Activated naive CD8-positive, alpha-beta T cell treated with anti-CD3 and anti-CD28 coated beads, Interleukin-2, amount 10 ng/mL, durations not matched to agents 7 days and 5 days (primary cell): ENCODE data around the gene STK10. TPM values are rescaled to one million over a fixed set of nuclear protein-coding genes. Genes with fewer than 3 reads are reported as not detected.
A peak's percentile ranks its signal among the peaks of the same experiment; 100 is the strongest.

ENCODE experiments used
- ATAC-seq: fragments of 150-1000 bp; cut with Tn5 transposase; one replicate; pipeline ENCODE4 v1.10.0; 2021; ENCODE audit warnings: low read depth, moderate library complexity
- POLR2A ChIA-PET: fragments of 350-600 bp; sonication (Branson Sonifier 250); formaldehyde crosslinking; loops from one replicate; lab custom pipeline; 2021; ENCODE audit warnings: antibody characterized with exemption; lab: Charles Lee
- DNase-seq: peaks from one replicate; pipeline ENCODE4 v3.0.0; 2021
- H3K27ac Mint-ChIP-seq: one replicate; pipeline ENCODE4 v1.8.0; 2022; ENCODE audit warnings: mild to moderate bottlenecking, mixed read lengths
- H3K27me3 Mint-ChIP-seq: one replicate; pipeline ENCODE4 v1.8.0; 2022; ENCODE audit warnings: mild to moderate bottlenecking, moderate library complexity, mixed read lengths
- H3K36me3 Mint-ChIP-seq: one replicate; pipeline ENCODE4 v1.8.0; 2021; ENCODE audit warnings: mild to moderate bottlenecking, mixed read lengths
- H3K4me1 Mint-ChIP-seq: one replicate; pipeline ENCODE4 v1.8.0; 2021; ENCODE audit warnings: mixed read lengths
- H3K4me3 Mint-ChIP-seq: one replicate; pipeline ENCODE4 v1.8.0; 2022; ENCODE audit warnings: mild to moderate bottlenecking, moderate library complexity, mixed read lengths
- H3K9me3 Mint-ChIP-seq: one replicate; pipeline ENCODE4 v1.8.0; 2021; ENCODE audit warnings: mixed read lengths
- total RNA-seq, 2 experiments: library from RNA; stranded (reverse); gene quantifications; one replicate each; pipeline ENCODE4 v1.2.3, GENCODE V29; 2021

STK10 gene
- total RNA-seq, 2 experiments from 2014 or later, result 319 to 320 TPM

DNA sequence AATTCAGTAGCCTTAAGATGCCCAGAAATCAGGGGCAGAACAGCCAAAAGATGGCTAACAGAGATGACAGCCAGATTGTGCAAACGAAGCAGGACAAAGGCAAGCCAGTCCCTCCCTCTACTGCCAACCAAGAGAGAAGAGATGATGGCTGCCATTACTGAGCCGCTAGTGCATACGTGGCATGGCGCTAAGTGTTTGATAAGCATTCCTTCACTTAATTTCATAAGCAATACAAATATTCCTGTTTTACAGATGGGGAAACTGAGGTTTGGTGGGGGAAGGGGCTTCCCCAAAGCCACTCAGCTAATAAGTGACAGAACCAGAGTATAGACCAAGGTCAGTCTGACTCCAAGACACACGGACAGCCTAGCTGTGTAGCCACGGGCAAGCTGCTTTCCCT is 44.1 kb downstream of the STK10 start:
- H3K27me3 Mint-ChIP-seq, result no peaks in the 10 kb centered on the region
- peak overlapping the region; percentile 12 for H3K27ac Mint-ChIP-seq
- peaks cover 37% of the 10 kb centered on the region for H3K36me3 Mint-ChIP-seq
- DNase-seq (no peak), ATAC-seq (no peak)
- no peaks in the 10 kb centered on the region for H3K9me3 Mint-ChIP-seq
- H3K4me1 Mint-ChIP-seq, result peaks cover 39% of the 10 kb centered on the region
- no peak overlapping the region for H3K4me3 Mint-ChIP-seq
- POLR2A ChIA-PET, result interaction anchor here (0.9 kb wide), 1 partner anchor 22 kb away, joined by 4 read pairs; no protein-coding TSS in a partner anchor

DNA sequence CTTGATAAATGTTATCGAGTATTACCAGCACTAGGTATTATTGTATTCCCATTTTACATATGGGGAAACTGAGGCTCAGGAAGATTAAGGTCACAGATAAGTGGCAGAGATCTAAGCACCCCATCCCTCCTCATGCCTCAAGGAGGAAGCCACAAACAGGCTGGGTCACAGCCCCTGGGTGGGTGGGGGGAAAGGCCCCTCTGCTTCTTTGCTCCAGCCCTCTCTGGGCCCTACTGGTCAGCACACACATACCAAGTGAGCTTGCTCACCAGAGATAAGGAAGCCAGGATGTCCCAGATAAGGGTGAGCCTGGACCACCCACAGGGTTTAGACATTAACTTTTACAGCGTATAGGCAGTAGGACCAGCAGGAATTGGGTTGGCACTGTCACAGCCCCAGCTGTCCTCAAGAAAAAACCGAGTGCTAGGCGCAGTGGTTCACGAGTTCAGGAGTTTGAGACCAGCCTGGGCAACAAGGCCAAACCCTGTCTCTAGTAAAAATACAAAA is 45.3 kb downstream of the STK10 start:
- Mint-ChIP-seq H3K27me3 (no peaks in the 10 kb centered on the region), H3K36me3 (peaks cover 39% of the 10 kb centered on the region), H3K9me3 (no peaks in the 10 kb centered on the region), H3K27ac (no peak overlapping the region), H3K4me3 (no peak overlapping the region), H3K4me1 (peaks cover 39% of the 10 kb centered on the region)
- POLR2A ChIA-PET, result interaction anchor here (0.5 to 1.2 kb wide), 2 partner anchors 28 to 40 kb away, joined by 3 read pairs; no protein-coding TSS in a partner anchor
- ATAC-seq (no peak), DNase-seq (no peak)

- POLR2A ChIA-PET, result no interaction called here
- ATAC-seq (no peak), DNase-seq (no peak)
- no peaks in the 10 kb centered on the region for H3K27me3 Mint-ChIP-seq
- H3K4me1 Mint-ChIP-seq, result peaks cover 37% of the 10 kb centered on the region
- no peak overlapping the region for H3K27ac Mint-ChIP-seq
- no peaks in the 10 kb centered on the region for H3K9me3 Mint-ChIP-seq
- H3K4me3 Mint-ChIP-seq, result no peak overlapping the region
- peaks cover 40% of the 10 kb centered on the region for H3K36me3 Mint-ChIP-seq
Measured at GRCh38 chr5:172141949-172142319, 46.1 kb downstream of the STK10 start.

GRCh38 chr5:172140866-172141265 is 47.2 kb downstream of the STK10 start:
- no peaks in the 10 kb centered on the region for H3K27me3 Mint-ChIP-seq
- H3K9me3 Mint-ChIP-seq, result no peaks in the 10 kb centered on the region
- DNase-seq, result no peak
- H3K4me1 Mint-ChIP-seq, result peaks cover 35% of the 10 kb centered on the region
- peaks cover 39% of the 10 kb centered on the region for H3K36me3 Mint-ChIP-seq
- H3K27ac Mint-ChIP-seq, result no peak overlapping the region
- no peak overlapping the region for H3K4me3 Mint-ChIP-seq
- no peak for ATAC-seq
- POLR2A ChIA-PET, result no interaction called here

DNA sequence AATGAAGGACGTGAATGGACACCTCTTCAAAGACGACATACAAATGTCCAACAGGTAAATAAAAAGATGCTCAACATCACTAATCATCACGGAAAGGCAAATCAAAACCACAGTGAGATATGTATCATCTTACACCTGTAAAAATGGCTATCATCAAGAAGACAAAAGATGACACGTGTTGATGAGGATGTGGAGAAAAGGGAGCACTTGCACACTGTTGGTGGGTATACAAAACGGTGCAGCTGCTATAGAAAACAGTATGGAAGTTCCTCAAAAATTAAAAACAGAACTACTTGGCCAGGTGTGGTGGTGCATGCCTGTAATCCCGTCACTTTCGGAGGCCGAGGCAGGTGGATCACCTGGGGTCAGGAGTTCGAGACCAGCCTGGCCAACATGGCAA is 47.9 kb downstream of the STK10 start:
- ATAC-seq, result no peak
- DNase-seq, result no peak
- no peaks in the 10 kb centered on the region for H3K27me3 Mint-ChIP-seq
- H3K4me3 Mint-ChIP-seq, result no peak overlapping the region
- H3K4me1 Mint-ChIP-seq, result peaks cover 37% of the 10 kb centered on the region
- no peak overlapping the region for H3K27ac Mint-ChIP-seq
- POLR2A ChIA-PET, result no interaction called here
- H3K9me3 Mint-ChIP-seq, result no peaks in the 10 kb centered on the region
- H3K36me3 Mint-ChIP-seq, result peaks cover 45% of the 10 kb centered on the region

DNA sequence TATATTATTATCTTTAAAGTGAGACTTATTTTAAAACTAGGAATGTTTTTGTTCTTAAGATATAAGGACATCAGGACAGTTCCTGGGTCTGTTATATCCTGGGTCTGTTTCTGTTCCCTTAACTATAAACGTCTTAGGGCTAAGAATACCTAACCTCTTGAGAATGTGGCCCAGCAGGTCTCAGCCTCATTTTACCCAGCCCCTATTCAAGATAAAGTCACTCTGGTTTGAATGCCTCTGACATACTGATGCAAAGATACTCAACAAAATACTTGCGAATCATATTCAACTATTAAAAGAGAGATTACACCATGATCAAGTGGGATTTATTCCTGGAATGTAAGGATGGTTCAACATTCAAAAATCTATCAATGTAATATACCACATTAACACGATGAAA is 51.0 kb downstream of the STK10 start:
- Mint-ChIP-seq H3K27me3 (no peaks in the 10 kb centered on the region), H3K4me3 (no peak overlapping the region), H3K9me3 (no peaks in the 10 kb centered on the region), H3K27ac (no peak overlapping the region), H3K36me3 (peaks cover 60% of the 10 kb centered on the region), H3K4me1 (peaks cover 47% of the 10 kb centered on the region)
- no peak for DNase-seq
- POLR2A ChIA-PET, result interaction anchor here (1.5 kb wide), 1 partner anchor 36 kb away, joined by 3 read pairs; no protein-coding TSS in a partner anchor
- no peak for ATAC-seq

- H3K27ac Mint-ChIP-seq, result peak overlapping the region; percentile 93
- POLR2A ChIA-PET, result interaction anchor here (0.6 to 1.8 kb wide), 5 partner anchors 21 to 55 kb away, joined by 3 to 6 read pairs (median 4); partner anchors contain the start of gene STK10
- peak; percentile 76 for ATAC-seq
- H3K9me3 Mint-ChIP-seq, result no peaks in the 10 kb centered on the region
- DNase-seq, result no peak
- peaks cover 42% of the 10 kb centered on the region for H3K4me1 Mint-ChIP-seq
- peak overlapping the region; percentile 67 for H3K4me3 Mint-ChIP-seq
- H3K36me3 Mint-ChIP-seq, result peaks cover 55% of the 10 kb centered on the region
- H3K27me3 Mint-ChIP-seq, result no peaks in the 10 kb centered on the region
Measured at GRCh38 chr5:172133359-172134029, 54.5 kb downstream of the STK10 start.

GRCh38 chr5:172131690-172132089 is 56.3 kb downstream of the STK10 start:
- POLR2A ChIA-PET, result no interaction called here

GRCh38 chr5:172129256-172129910 is 58.6 kb downstream of the STK10 start:
- Mint-ChIP-seq H3K4me3 (no peak overlapping the region), H3K36me3 (peaks cover 62% of the 10 kb centered on the region), H3K27me3 (no peaks in the 10 kb centered on the region), H3K27ac (peak overlapping the region; percentile 42), H3K9me3 (no peaks in the 10 kb centered on the region), H3K4me1 (peaks cover 36% of the 10 kb centered on the region)
- ATAC-seq (no peak), DNase-seq (no peak)
- POLR2A ChIA-PET, result no interaction called here

More at GRCh38 chr5:172131690-172132089, 56.3 kb downstream of the STK10 start:
- H3K4me1 Mint-ChIP-seq, result peaks cover 42% of the 10 kb centered on the region
- DNase-seq (no peak), ATAC-seq (no peak)
- H3K36me3 Mint-ChIP-seq, result peaks cover 57% of the 10 kb centered on the region
- no peaks in the 10 kb centered on the region for H3K9me3 Mint-ChIP-seq
- no peak overlapping the region for H3K27ac Mint-ChIP-seq
- no peaks in the 10 kb centered on the region for H3K27me3 Mint-ChIP-seq
- H3K4me3 Mint-ChIP-seq, result no peak overlapping the region

DNA sequence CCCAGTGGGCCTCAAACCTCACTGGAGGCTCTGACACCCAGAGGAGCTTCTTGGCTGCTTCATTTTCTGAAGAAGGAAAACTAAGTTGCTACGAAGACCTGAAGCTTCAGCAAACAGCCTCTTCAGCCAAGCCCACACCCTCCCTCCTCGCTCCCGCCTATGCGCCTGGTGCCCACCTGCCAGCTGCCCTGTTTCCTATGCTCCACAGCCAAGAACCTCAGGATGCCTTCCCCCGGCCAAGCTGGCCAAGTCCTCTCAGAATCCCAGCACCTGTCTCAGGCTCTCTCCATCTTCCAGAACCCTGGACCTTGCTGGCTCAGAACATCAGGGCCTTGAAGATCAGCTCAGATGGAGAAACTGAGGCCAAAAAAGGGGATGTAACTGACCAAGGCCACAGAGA is 60.4 kb downstream of the STK10 start:
- Mint-ChIP-seq H3K36me3 (peaks cover 57% of the 10 kb centered on the region), H3K27me3 (no peaks in the 10 kb centered on the region), H3K4me3 (no peak overlapping the region), H3K27ac (peak overlapping the region; percentile 4), H3K9me3 (no peaks in the 10 kb centered on the region), H3K4me1 (peaks cover 23% of the 10 kb centered on the region)
- ATAC-seq, result no peak
- DNase-seq, result no peak
- POLR2A ChIA-PET, result interaction anchor here (0.5 kb wide), 1 partner anchor 123 kb away, joined by 4 read pairs; no protein-coding TSS in a partner anchor

GRCh38 chr5:172123269-172123692 is 64.7 kb downstream of the STK10 start:
- H3K4me3 Mint-ChIP-seq, result no peak overlapping the region
- POLR2A ChIA-PET, result interaction anchor here (1.4 kb wide), 1 partner anchor 9 kb away, joined by 4 read pairs; no protein-coding TSS in a partner anchor
- H3K9me3 Mint-ChIP-seq, result no peaks in the 10 kb centered on the region
- H3K4me1 Mint-ChIP-seq, result peaks cover 31% of the 10 kb centered on the region
- ATAC-seq, result no peak
- H3K27ac Mint-ChIP-seq, result no peak overlapping the region
- H3K36me3 Mint-ChIP-seq, result peaks cover 56% of the 10 kb centered on the region
- no peak for DNase-seq
- no peaks in the 10 kb centered on the region for H3K27me3 Mint-ChIP-seq

DNA sequence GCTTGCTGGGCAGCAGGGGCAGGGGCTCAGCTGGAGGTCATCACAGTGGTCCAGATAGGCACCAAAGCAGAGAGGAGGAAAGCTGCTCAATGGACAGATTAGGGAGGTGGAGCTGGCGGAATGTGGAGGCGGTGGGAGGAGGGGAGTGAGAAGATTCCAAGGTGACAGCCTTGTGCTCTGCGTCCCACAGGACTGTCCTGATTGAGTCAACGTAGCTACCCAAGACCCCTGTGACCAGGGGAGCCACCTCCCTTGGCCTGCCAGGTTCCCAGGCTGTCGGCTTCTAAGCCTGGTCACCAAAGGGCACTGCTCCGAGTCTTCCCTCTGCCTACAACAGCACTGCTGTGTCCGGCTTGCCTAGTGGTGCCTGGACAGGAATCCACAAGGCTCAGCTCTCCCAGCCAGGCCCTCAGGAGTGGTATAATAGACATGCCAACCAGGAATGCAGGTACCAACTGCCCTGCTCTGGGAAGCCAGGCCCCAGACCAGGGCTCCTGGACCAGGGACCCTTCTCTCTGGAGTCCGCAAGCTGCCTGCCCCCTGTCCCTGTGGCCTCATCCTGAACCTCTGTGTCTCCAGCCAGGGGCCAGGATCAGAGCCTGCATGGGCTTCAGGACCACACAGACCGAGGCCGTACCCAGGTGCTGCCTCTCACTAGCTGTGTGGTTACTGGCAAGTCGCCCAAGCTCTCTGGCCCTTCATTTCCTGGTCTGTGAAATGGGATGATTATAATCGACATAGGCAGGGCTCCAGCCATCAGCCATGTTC is 67.9 kb downstream of the STK10 start:
- peaks cover 53% of the 10 kb centered on the region for H3K36me3 Mint-ChIP-seq
- peak overlapping the region; percentile 60 for H3K27ac Mint-ChIP-seq
- no peaks in the 10 kb centered on the region for H3K9me3 Mint-ChIP-seq

DNA sequence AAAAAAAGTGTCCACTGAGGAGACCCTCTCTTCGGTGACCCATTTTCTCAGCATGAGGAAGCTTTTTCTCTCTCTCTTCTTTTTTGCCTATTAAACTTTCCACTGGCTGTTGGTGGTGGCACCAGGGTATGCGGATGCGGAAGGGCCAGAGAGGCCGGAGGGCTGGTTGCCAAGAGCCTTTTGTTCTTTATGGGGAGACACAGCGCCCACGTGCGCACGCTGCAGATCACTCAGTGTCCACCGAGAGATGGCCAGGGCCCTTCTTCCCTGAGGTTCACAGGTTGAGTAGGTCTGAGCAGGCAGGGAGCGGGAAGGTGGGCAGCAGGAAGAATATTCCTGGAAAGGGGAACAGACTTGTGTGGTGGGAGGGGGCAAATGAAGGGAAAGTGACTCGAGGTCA is 69.1 kb downstream of the STK10 start:
- POLR2A ChIA-PET, result interaction anchor here (5.8 to 9.5 kb wide), 2 partner anchors 54 to 61 kb away, joined by 49 to 217 read pairs; no protein-coding TSS in a partner anchor
- H3K36me3 Mint-ChIP-seq, result peaks cover 49% of the 10 kb centered on the region

More for the DNA sequence above, 67.9 kb downstream of the STK10 start:
- peak; percentile 25 for DNase-seq
- ATAC-seq, result no peak
- POLR2A ChIA-PET, result interaction anchor here (0.7 to 1.6 kb wide), 4 partner anchors 12 to 66 kb away, joined by 3 to 5 read pairs (median 3); no protein-coding TSS in a partner anchor
- Mint-ChIP-seq H3K4me1 (peaks cover 47% of the 10 kb centered on the region), H3K4me3 (no peak overlapping the region), H3K27me3 (no peaks in the 10 kb centered on the region)

More for the DNA sequence above, 69.1 kb downstream of the STK10 start:
- Mint-ChIP-seq H3K27me3 (no peaks in the 10 kb centered on the region), H3K27ac (peak overlapping the region; percentile 68), H3K4me1 (peaks cover 48% of the 10 kb centered on the region), H3K4me3 (peak overlapping the region; percentile 15), H3K9me3 (no peaks in the 10 kb centered on the region)
- ATAC-seq (no peak), DNase-seq (peak; percentile 26)
